GM12872 (cell line): Measurements from ENCODE around the gene TOP3A.

Source experiments
- CTCF ChIP-seq: IDR thresholded peaks from 3 replicates; pipeline ENCODE4 v1.5.1; 2011; ENCODE audit warnings: low read depth, mild to moderate bottlenecking, low read length, moderate library complexity; ENCODE audit not compliant: insufficient read depth

Gene TOP3A

GRCh38 chr17:18314059-18314730 lies 599 bp downstream of the TOP3A start:
- TF ChIP-seq CTCF = no peak

DNA sequence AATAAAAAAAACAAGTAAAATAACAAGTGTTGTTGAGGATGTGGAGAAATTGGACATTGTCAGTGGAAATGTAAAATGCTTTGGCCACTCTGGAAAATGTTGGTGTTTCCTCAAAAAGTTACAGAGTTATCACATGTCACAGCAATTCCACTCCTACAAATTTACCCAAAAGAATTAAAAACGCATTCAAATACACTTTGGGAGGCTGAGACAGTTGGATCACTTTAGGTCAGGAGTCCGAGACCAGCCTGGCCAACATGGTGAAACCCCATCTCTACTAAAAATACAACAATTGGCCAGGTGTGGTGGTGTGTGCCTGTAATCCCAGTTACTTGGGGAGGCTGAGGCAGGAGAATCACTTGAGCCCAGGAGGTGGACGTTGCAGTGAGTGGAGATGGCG lies 5.6 kb downstream of the TOP3A start:
- TF ChIP-seq CTCF = no peak

DNA sequence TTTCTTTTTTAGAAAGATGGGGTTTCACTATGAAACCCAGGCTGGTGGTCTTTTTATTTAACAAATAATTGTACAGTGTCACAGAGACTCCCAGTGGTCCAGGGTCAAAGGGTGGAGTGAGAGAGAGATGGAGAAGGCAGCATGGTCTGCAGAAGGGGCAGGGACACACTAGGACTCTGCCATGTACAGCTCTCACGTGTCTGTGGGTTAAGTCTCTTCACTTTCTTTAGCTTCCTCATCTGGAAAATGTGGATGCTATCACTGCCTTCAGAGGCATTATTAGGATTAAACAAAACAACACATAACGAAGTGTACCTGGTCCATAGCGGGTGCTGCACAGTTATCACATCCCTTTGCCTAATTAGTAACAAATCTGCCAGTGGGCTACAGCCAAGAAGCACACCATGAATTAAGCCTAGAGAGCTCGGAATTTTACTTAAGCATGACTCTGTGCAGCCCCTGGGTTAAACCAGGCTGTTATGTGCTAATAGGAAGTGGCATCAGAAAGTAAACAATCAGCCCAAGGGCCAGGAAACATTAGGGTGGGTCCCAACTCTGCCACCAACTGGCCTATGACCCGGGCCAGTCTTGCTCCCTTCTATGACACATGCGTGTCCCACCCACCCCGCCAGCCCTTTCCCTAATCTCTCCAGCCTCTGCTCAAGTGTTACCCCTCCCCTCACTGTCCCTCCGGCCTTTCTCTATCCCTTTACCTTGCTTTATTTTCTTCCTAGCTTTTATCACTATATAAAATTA lies 13.9 kb downstream of the TOP3A start:
- TF ChIP-seq CTCF = no peak

DNA sequence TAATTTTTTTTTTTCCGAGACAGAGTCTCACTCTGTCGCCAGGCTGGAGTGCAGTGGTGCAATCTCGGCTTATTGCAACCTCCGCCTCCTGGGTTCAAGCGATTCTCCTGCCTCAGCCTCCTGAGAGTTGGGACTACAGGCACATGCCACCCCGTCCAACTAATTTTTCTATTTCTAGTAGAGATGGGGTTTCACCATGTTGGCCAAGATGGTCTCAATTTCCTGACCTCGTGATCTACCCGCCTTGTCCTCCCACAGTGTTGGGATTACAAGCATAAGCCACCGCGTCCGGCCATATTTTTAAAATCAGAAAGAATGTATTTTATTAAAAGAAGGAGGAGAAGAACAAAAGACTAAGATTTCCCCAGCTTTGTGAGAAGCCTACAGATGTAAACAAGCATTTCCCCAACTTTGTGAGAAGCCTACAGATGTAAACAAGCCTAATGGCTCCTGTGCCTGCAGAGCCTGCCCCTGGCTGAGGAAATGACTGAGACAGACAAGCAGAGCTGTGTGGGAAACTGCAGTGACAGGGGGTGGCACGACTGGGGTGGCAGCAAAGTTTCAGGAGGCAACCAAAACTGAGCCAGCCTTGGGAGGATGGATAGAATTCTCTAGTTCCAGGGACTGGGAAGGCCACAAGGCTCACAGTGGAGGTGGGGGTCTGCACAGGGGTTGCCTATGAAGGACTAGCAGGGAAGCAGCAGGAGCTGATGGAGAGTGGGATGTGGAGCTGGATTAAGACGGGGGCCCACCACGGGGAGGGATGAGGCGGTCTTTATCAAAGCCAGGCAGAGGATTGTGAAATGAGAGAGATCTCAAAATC lies 22.9 kb downstream of the TOP3A start:
- TF ChIP-seq CTCF = no peak

DNA sequence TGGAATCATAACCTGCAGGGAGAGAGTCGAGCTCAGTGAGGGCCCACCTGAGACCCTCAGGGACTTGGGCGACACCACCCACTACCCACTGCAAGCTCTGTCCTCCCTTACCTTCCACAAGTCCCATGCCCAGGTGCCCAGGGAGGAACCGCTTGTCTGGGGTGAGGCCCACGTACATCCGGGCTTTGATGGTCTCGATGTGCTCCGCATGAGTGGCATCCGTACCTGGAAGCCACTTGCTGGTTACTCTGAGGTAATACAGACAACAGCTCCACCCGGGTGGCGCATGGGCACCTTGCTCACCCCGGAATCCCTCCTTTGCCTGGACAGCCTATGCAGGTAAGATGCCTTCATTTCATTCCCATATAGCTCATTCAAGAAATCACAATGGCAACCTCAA lies 29.5 kb downstream of the TOP3A start:
- TF ChIP-seq CTCF = no peak

DNA sequence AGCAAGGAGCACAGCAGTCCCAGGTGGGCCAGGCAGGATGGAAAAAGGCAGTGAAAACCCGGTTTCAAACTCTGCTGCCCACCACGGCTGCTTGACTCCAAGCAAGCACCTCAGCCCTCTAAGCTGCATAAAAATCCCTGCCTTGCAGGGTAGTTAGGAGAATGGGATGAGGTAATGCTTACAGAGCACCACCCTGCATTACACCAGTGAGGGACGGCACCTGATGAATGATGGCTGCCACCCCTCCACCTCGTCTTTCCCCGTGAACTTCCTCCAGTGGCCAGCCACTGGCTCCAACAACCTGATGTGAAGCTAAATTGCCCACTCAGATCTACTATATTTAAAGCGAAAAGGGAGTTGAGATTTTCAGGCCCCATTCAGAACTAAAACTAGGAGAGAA lies 33.0 kb downstream of the TOP3A start:
- TF ChIP-seq CTCF = no peak

- TF ChIP-seq CTCF = no peak
Measured at GRCh38 chr17:18280766-18281371, 33.9 kb downstream of the TOP3A start.
